HEK293T (cell line): ENCODE data around the gene GATAD1.

Source experiments
- L3MBTL2 ChIP-seq: fragments of 450-650 bp; conservative IDR thresholded peaks from 2 replicates; pipeline ENCODE4 v1.6.1; 2016; ENCODE audit warnings: mild to moderate bottlenecking
- PKNOX1 ChIP-seq: fragments of 450-650 bp; IDR thresholded peaks from 2 replicates; pipeline ENCODE4 v1.6.1; 2016

GRCh38 chr7:92456236-92456635 lies 9.0 kb downstream of the GATAD1 start:
- TF ChIP-seq PKNOX1 (no peak), L3MBTL2 (no peak)
